Thyroid gland (tissue), 4 donors: ENCODE data around the gene EMILIN1.

Experiments
- POLR2A ChIP-seq, 2 donors: fragments of 450-650 bp; IDR thresholded peaks; one replicate each; pipeline ENCODE4 v1.6.1; 2017; ENCODE audit warnings: antibody characterized with exemption in 2 of 2, mild to moderate bottlenecking in 2 of 2, moderate library complexity in 1 of 2
- TF ChIP-seq, protein P1 (sequence below), 6 experiments: fragments of 200-600 bp in 3 of 6; fragments of 450-650 bp in 3 of 6; sonication (generic) in 3 of 6; IDR thresholded peaks; one replicate each; pipeline ENCODE4 v1.5.1; 2016 to 2019; ENCODE audit warnings: antibody characterized with exemption in 6 of 6, mild to moderate bottlenecking in 2 of 6, inconsistent platforms in 1 of 6, moderate library complexity in 1 of 6

DNA sequence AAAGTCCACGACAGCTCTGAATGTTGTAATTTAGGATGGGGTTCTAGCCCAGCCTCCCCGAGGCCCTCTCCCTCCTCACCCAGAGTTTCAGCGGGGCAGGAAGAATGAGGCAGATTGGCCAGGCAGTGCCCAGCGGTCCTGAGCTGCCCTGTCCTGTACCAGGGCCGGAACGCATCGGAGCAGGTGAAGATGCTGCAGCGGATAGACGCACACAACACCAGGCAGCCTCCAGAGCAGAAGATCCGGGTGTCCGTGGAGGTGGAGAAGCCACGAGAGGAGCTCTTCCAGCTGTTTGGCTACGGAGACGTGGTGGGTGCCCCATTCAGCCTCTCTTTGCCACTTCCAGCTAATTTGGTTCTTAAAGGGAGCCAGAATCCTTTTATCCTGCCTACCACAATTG is 18.9 kb downstream of the EMILIN1 start:
- TF ChIP-seq, protein P1, sequence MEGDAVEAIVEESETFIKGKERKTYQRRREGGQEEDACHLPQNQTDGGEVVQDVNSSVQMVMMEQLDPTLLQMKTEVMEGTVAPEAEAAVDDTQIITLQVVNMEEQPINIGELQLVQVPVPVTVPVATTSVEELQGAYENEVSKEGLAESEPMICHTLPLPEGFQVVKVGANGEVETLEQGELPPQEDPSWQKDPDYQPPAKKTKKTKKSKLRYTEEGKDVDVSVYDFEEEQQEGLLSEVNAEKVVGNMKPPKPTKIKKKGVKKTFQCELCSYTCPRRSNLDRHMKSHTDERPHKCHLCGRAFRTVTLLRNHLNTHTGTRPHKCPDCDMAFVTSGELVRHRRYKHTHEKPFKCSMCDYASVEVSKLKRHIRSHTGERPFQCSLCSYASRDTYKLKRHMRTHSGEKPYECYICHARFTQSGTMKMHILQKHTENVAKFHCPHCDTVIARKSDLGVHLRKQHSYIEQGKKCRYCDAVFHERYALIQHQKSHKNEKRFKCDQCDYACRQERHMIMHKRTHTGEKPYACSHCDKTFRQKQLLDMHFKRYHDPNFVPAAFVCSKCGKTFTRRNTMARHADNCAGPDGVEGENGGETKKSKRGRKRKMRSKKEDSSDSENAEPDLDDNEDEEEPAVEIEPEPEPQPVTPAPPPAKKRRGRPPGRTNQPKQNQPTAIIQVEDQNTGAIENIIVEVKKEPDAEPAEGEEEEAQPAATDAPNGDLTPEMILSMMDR (IDR thresholded peaks at IDR 0.05): no peak
- no peak for TF ChIP-seq POLR2A (IDR thresholded peaks at IDR 0.05)
